Activated CD8-positive, alpha-beta memory T cell treated with anti-CD3 and anti-CD28 coated beads, Interleukin-2, amount 10 ng/mL, durations not matched to agents 7 days and 5 days (primary cell): ENCODE measurements around the gene CELSR2. TPM values are rescaled to one million over a fixed set of nuclear protein-coding genes. Genes with fewer than 3 reads are reported as not detected.
A peak's percentile ranks its signal among the peaks of the same experiment; 100 is the strongest.

Source experiments
- ATAC-seq: fragments of 150-1000 bp; cut with Tn5 transposase; one replicate; pipeline ENCODE4 v1.10.0; 2021; ENCODE audit warnings: moderate library complexity
- CTCF ChIA-PET: fragments of 350-600 bp; sonication (Branson Sonifier 250); formaldehyde crosslinking; loops from one replicate; lab custom pipeline; 2021; ENCODE audit warnings: antibody characterized with exemption; lab: Charles Lee
- DNase-seq: peaks from one replicate; pipeline ENCODE4 v3.0.0-alpha.2; 2020
- H3K27ac Mint-ChIP-seq: one replicate; pipeline ENCODE4 v1.8.0; 2021; ENCODE audit warnings: mild to moderate bottlenecking, mixed read lengths
- H3K27me3 Mint-ChIP-seq: one replicate; pipeline ENCODE4 v1.8.0; 2021; ENCODE audit warnings: mixed read lengths
- H3K36me3 Mint-ChIP-seq: one replicate; pipeline ENCODE4 v1.8.0; 2021; ENCODE audit warnings: mild to moderate bottlenecking, mixed read lengths
- H3K4me1 Mint-ChIP-seq: one replicate; pipeline ENCODE4 v1.8.0; 2021; ENCODE audit warnings: mixed read lengths
- H3K4me3 Mint-ChIP-seq: one replicate; pipeline ENCODE4 v1.8.0; 2021; ENCODE audit warnings: mild to moderate bottlenecking, moderate library complexity, mixed read lengths
- H3K9me3 Mint-ChIP-seq: one replicate; pipeline ENCODE4 v1.8.0; 2022; ENCODE audit warnings: low read depth, mixed read lengths
- total RNA-seq, 2 experiments: library from RNA; stranded (reverse); gene quantifications; one replicate each; pipeline ENCODE4 v1.2.3, GENCODE V29; 2021

The CELSR2 gene
- total RNA-seq, 2 experiments from 2014 or later = 3.3 to 4.0 TPM

GRCh38 chr1:109238382-109238781 is 11.0 kb upstream of the CELSR2 start:
- CTCF ChIA-PET = interaction anchor here (0.9 to 1.6 kb wide), 8 partner anchors 9 to 198 kb away, joined by 3 to 5 read pairs (median 4); partner anchors contain the start of genes CELSR2, PSMA5 and SARS1
- Mint-ChIP-seq H3K27me3 (peaks cover 5% of the 10 kb centered on the region), H3K9me3 (no peaks in the 10 kb centered on the region), H3K4me3 (no peak overlapping the region), H3K4me1 (peaks cover 13% of the 10 kb centered on the region), H3K36me3 (peaks cover 24% of the 10 kb centered on the region), H3K27ac (no peak overlapping the region)
- ATAC-seq (no peak), DNase-seq (no peak)

- H3K36me3 Mint-ChIP-seq = peaks cover 24% of the 10 kb centered on the region
- H3K27ac Mint-ChIP-seq = no peak overlapping the region
- no peaks in the 10 kb centered on the region for H3K9me3 Mint-ChIP-seq
- no peak for DNase-seq
- H3K27me3 Mint-ChIP-seq = peaks cover 5% of the 10 kb centered on the region
- no peak for ATAC-seq
- H3K4me3 Mint-ChIP-seq = no peak overlapping the region
- H3K4me1 Mint-ChIP-seq = peaks cover 13% of the 10 kb centered on the region
- CTCF ChIA-PET = interaction anchor here (1.0 to 2.0 kb wide), 10 partner anchors 8 to 250 kb away, joined by 3 to 6 read pairs (median 4); partner anchors contain the start of genes CELSR2 and SARS1
Observed at GRCh38 chr1:109239047-109239408, 10.3 kb upstream of the CELSR2 start.

- Mint-ChIP-seq H3K4me3 (no peak overlapping the region), H3K36me3 (peaks cover 23% of the 10 kb centered on the region), H3K27me3 (peaks cover 8% of the 10 kb centered on the region), H3K9me3 (no peaks in the 10 kb centered on the region), H3K4me1 (peaks cover 10% of the 10 kb centered on the region), H3K27ac (no peak overlapping the region)
- CTCF ChIA-PET = interaction anchor here (0.7 to 2.0 kb wide), 9 partner anchors 8 to 249 kb away, joined by 3 to 6 read pairs (median 4); partner anchors contain the start of genes CELSR2 and SARS1
- peak; percentile 49 for DNase-seq
- peak; percentile 60 for ATAC-seq
Observed at GRCh38 chr1:109239409-109240068, 9.8 kb upstream of the CELSR2 start.

GRCh38 chr1:109240158-109241152 is 8.9 kb upstream of the CELSR2 start:
- H3K27me3 Mint-ChIP-seq = peaks cover 12% of the 10 kb centered on the region
- H3K4me3 Mint-ChIP-seq = no peak overlapping the region
- no peak for DNase-seq
- no peak overlapping the region for H3K27ac Mint-ChIP-seq
- no peak for ATAC-seq
- CTCF ChIA-PET = interaction anchor here (0.7 to 2.0 kb wide), 3 partner anchors 9 to 159 kb away, joined by 3 to 6 read pairs (median 4); partner anchors contain the start of gene CELSR2
- H3K36me3 Mint-ChIP-seq = peaks cover 17% of the 10 kb centered on the region
- H3K9me3 Mint-ChIP-seq = no peaks in the 10 kb centered on the region
- peaks cover under 1% of the 10 kb centered on the region for H3K4me1 Mint-ChIP-seq

GRCh38 chr1:109241344-109241743 is 8.0 kb upstream of the CELSR2 start:
- no peak for DNase-seq
- no peak overlapping the region for H3K4me3 Mint-ChIP-seq
- H3K36me3 Mint-ChIP-seq = peaks cover 10% of the 10 kb centered on the region
- H3K9me3 Mint-ChIP-seq = no peaks in the 10 kb centered on the region
- no peak overlapping the region for H3K27ac Mint-ChIP-seq
- CTCF ChIA-PET = interaction anchor here (1.0 kb wide), 1 partner anchor 291 kb away, joined by 3 read pairs; no protein-coding TSS in a partner anchor
- H3K4me1 Mint-ChIP-seq = no peaks in the 10 kb centered on the region
- no peak for ATAC-seq
- H3K27me3 Mint-ChIP-seq = peaks cover 12% of the 10 kb centered on the region

- H3K27ac Mint-ChIP-seq = peak overlapping the region; percentile 15
- no peaks in the 10 kb centered on the region for H3K4me1 Mint-ChIP-seq
- CTCF ChIA-PET = interaction anchor here (0.7 to 1.0 kb wide), 2 partner anchors 247 to 291 kb away, joined by 3 read pairs; no protein-coding TSS in a partner anchor
- no peak for DNase-seq
- peaks cover 10% of the 10 kb centered on the region for H3K36me3 Mint-ChIP-seq
- peaks cover 18% of the 10 kb centered on the region for H3K27me3 Mint-ChIP-seq
- H3K4me3 Mint-ChIP-seq = no peak overlapping the region
- ATAC-seq = no peak
- no peaks in the 10 kb centered on the region for H3K9me3 Mint-ChIP-seq
Observed at GRCh38 chr1:109241841-109242345, 7.4 kb upstream of the CELSR2 start.

GRCh38 chr1:109242387-109242786 is 7.0 kb upstream of the CELSR2 start:
- H3K27ac Mint-ChIP-seq = peak overlapping the region; percentile 15
- CTCF ChIA-PET = interaction anchor here (0.7 kb wide), 1 partner anchor 247 kb away, joined by 3 read pairs; no protein-coding TSS in a partner anchor
- ATAC-seq = no peak

GRCh38 chr1:109243221-109243620 is 6.1 kb upstream of the CELSR2 start:
- Mint-ChIP-seq H3K27ac (no peak overlapping the region), H3K27me3 (peaks cover 22% of the 10 kb centered on the region), H3K9me3 (no peaks in the 10 kb centered on the region), H3K36me3 (peaks cover 4% of the 10 kb centered on the region), H3K4me1 (no peaks in the 10 kb centered on the region), H3K4me3 (no peak overlapping the region)
- CTCF ChIA-PET = no interaction called here
- ATAC-seq = no peak
- DNase-seq = no peak

More at GRCh38 chr1:109242387-109242786, 7.0 kb upstream of the CELSR2 start:
- peaks cover 18% of the 10 kb centered on the region for H3K27me3 Mint-ChIP-seq
- peaks cover 6% of the 10 kb centered on the region for H3K36me3 Mint-ChIP-seq
- no peaks in the 10 kb centered on the region for H3K9me3 Mint-ChIP-seq
- DNase-seq = no peak
- H3K4me1 Mint-ChIP-seq = no peaks in the 10 kb centered on the region
- no peak overlapping the region for H3K4me3 Mint-ChIP-seq

- DNase-seq (no peak), ATAC-seq (no peak)
- CTCF ChIA-PET = interaction anchor here (0.9 kb wide), 1 partner anchor 19 kb away, joined by 3 read pairs; no protein-coding TSS in a partner anchor
- Mint-ChIP-seq H3K27ac (no peak overlapping the region), H3K36me3 (no peaks in the 10 kb centered on the region), H3K27me3 (peaks cover 23% of the 10 kb centered on the region), H3K4me3 (no peak overlapping the region), H3K4me1 (peaks cover 3% of the 10 kb centered on the region), H3K9me3 (no peaks in the 10 kb centered on the region)
Observed at GRCh38 chr1:109243860-109244552, 5.3 kb upstream of the CELSR2 start.

GRCh38 chr1:109246141-109246551 is 3.2 kb upstream of the CELSR2 start:
- no peak for ATAC-seq

GRCh38 chr1:109247401-109248365 is 1.7 kb upstream of the CELSR2 start:
- Mint-ChIP-seq H3K27ac (no peak overlapping the region), H3K36me3 (no peaks in the 10 kb centered on the region), H3K4me3 (no peak overlapping the region), H3K27me3 (peaks cover 30% of the 10 kb centered on the region), H3K9me3 (no peaks in the 10 kb centered on the region), H3K4me1 (peaks cover 6% of the 10 kb centered on the region)
- CTCF ChIA-PET = interaction anchor here (1.3 to 2.1 kb wide), 4 partner anchors 8 to 284 kb away, joined by 3 to 4 read pairs (median 4); partner anchors contain the start of gene SORT1
- no peak for ATAC-seq
- DNase-seq = no peak

More at GRCh38 chr1:109246141-109246551, 3.2 kb upstream of the CELSR2 start:
- CTCF ChIA-PET = no interaction called here
- Mint-ChIP-seq H3K4me1 (peaks cover 6% of the 10 kb centered on the region), H3K4me3 (no peak overlapping the region), H3K27me3 (peaks cover 32% of the 10 kb centered on the region), H3K9me3 (no peaks in the 10 kb centered on the region), H3K27ac (no peak overlapping the region), H3K36me3 (no peaks in the 10 kb centered on the region)
- no peak for DNase-seq
